GM19023 (cell line): ENCODE measurements around the gene VPS45.
A peak's percentile ranks its signal among the peaks of the same experiment; 100 is the strongest.
"Not testable (repeated sequence)": the region's sequence is repeated elsewhere in the genome, so short reads cannot be mapped to it uniquely, and the experiment has no call there.

Experiments
- ATAC-seq: cut with Tn5 transposase; IDR thresholded peaks from one replicate; pipeline ENCODE4 v1.9.1; 2021; ENCODE audit warnings: mild to moderate bottlenecking, moderate library complexity; ENCODE audit not compliant: unreplicated experiment

The VPS45 gene

GRCh38 chr1:150126811-150127210 is 59.2 kb downstream of the VPS45 start:
- no peak for ATAC-seq

- ATAC-seq, result no peak
These were observed 59.9 kb downstream of the VPS45 start for GRCh38 chr1:150127464-150127863.

DNA sequence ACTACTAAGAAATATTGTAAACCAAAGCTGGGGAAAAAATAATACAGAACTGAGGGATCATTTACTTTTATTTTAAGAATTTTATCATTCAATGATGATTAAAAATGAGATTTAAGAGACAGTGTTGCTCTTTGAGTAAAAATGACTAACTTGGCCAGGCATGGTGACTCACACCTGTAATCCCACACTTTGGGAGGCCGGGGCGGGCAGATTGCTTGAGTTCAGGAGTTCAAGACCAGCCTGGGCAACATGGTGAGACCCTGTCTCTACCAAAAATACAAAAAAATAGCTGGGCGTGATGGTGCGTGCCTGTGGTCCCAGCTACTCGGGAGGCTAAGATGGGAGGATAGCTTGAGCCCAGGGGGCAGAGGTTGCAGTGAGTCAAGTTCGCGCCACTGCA is 60.3 kb downstream of the VPS45 start:
- ATAC-seq, result no peak

DNA sequence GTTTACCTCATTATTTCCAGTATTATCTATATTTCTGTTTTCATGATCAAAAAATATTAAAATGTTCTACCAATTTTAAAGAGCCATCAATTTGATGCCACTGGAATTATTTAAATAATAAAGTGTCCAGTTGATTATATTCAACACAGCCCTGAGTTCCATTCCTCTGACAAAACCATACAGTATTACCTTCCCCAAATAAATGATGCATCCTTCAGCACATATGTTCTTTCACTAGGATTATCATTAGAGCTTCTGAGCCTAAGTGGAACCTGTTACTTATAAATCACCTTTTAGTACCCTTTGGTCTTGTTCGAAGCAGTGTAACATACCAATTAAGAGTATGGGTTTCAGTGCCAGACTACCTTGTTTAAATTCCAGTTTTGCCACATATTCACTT is 64.8 kb downstream of the VPS45 start:
- no peak for ATAC-seq

GRCh38 chr1:150134537-150134936 is 67.0 kb downstream of the VPS45 start:
- no peak for ATAC-seq

DNA sequence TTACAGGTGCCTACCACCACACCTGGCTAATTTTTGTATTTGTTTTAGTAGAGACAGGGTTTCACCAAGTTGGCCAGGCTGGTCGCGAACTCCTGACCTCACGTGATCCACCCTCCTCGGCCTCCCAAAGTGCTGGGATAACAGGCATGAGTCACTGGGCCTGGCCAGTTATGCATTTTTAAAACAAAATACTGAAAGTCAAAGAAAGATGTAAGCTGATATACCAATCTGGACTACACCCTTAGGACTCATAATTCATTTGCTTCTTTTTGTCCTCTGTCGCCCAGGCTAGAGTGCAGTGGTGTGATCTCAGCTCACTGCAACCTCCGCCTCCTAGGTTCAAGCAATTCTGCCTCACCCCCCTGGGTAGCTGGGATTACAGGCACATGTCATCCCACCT is 67.8 kb downstream of the VPS45 start:
- ATAC-seq, result not testable (repeated sequence)

DNA sequence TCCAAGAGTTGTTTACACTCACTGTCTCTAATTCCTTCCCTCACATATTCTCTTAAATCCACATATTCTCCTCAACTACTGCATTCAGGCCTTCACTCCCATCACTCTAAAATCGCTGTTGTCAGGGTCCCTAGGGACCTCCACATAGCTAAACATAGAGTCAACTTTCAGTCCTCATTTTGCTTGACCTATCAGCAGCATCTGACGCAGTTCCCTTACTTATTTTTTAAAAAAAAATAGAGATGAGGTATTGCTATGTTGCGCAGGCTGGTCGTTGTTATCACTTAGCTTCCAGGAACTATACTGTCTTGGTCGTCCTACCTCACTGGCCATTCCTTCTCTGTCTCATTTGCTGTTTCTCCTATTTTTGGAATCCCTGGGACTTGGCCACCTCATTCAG is 70.5 kb downstream of the VPS45 start:
- ATAC-seq, result no peak

DNA sequence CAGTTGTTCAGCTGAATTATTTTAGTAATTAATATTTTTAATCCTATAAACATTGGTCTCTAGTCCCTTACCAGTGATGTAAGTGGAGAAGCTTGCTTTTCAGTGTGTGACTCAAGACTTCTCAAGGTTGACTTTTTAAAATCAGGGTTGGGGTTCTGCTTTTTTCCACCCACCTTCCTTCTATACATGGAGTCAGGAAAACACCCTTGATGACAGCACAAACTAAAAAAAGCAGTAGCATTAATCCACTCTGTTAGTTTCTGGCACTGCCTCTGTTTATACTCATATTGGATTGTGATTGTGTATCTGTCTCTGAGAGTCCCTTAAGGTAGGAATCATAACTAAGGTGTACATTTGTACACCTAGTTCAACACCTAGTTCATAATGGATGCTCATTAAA is 73.9 kb downstream of the VPS45 start:
- no peak for ATAC-seq

DNA sequence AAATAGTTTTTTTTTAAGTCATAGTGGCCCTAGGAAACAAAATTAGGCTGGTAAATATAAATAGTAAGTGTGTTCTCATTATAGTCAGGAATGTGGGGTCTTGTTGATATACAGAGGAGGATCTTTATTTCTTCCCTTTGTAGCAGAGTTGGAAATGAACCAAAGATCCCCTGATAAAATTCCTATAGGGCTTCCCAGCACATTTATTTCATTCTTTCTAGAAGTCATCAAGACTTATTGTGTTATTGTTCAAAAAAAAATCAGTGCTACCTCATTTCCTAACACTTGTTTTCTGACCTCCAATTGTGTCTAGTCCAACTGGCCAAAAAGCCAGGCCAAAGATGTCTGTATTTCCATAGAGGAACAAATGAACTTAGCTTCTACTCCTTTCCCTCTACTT is 74.5 kb downstream of the VPS45 start:
- ATAC-seq, result no peak

DNA sequence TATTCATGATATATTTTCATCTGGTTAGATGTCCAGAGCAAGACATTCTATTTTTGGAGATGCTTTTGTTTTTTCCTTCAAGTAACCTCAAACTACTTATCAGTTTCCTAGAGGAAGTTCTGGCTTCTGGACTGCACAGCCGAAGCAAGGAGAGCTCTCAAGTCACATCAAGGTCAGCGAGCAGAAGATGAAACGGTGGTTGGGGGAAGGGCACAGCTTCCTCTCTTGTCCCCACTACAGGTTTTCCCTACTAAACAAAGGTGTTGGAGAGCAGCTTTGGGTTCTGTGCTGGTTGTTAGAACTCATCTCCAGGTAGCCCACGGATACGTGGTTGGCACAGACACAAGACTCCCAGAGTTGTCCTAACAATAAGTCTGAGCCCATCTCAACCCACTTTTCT is 77.0 kb downstream of the VPS45 start:
- ATAC-seq, result no peak

DNA sequence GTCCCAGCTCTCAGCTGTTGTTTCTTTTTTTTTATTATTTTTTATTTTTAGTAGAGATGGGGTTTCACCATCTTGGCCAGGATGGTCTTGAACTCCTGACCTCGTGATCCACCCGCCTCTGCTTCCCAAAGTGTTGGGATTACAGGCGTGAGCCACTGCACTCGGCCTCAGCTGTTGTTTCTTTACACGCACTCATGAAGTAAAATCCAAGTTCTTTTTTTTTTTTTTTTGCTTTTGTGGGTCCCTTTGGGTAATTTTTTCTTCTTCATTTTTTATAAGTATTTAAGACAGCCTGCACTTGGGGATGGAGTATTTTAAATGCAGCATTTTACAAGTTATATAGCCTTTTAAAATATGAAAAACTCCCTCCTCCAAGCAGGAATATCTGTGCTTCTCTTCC is 78.4 kb downstream of the VPS45 start:
- not testable (repeated sequence) for ATAC-seq

- no peak for ATAC-seq
These were observed 79.4 kb downstream of the VPS45 start for GRCh38 chr1:150146849-150147542.

DNA sequence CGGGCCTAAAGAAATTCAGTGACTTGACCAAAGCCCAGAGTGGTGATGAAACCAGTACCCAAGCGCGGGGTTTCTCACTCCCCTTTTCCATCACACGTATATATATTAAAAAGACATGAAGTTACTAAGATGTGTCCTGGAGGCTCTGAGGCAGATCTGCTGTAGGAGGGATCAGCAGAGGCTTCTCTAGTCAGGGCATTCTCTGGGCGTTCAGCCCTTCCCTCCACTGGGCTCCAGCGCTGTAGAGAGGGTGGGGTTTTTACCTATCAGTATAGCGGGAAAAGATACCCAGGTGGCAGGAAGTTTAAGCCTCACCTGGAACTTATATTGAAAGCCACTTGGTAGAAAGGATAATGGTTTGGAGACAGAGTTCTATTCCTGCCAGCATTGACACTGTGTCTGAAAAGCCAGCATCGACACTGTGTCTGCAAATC is 81.3 kb downstream of the VPS45 start:
- no peak for ATAC-seq

DNA sequence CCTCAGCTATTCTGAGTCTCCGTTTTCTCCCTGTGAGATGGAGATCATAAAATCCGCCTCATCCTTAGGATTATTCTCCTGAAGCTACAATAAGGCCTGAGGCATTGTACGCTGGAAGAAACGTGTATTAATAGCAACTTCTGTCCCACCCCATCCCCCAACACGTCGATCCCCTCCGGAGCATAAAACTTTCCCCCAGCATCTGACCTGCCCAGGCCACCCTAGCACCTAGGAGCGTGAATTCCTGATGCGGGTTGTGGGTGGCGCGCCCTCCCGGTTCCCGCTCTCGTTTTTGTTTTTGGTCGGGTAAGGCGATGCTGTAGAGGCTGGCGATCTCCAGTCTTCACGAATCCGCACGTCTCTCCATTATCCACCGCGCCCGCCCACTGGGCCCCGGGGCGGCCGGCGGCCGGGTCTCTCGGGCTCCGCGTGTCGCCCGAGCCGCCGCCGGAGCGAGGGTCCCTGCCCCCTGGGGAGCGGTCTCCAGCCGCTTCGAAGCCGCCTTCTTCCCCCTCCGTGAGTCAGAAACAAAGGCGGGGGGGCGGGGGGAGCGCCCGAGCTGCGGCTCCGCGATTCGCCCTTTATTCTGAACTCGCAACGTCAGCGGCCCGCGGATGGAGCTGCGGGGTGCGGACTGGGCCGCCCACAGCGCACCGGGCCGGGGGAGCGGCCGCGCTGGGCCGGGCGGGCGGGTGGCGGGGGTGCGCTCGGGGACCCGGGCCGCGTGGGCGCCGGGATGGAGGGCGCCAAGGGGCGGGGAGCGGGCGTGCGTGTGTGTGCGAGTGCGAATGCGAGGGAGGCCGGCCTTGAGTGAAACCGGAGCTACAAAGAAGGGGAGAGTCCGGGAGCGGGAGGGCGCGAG is 81.9 kb downstream of the VPS45 start, which contains the start of gene PLEKHO1:
Gene PLEKHO1 (plus strand): TSS at position 646 of the 862 bp plus-strand sequence. CDS start 342 bp downstream, outside the sequence.
- ATAC-seq, result peak; percentile 51

DNA sequence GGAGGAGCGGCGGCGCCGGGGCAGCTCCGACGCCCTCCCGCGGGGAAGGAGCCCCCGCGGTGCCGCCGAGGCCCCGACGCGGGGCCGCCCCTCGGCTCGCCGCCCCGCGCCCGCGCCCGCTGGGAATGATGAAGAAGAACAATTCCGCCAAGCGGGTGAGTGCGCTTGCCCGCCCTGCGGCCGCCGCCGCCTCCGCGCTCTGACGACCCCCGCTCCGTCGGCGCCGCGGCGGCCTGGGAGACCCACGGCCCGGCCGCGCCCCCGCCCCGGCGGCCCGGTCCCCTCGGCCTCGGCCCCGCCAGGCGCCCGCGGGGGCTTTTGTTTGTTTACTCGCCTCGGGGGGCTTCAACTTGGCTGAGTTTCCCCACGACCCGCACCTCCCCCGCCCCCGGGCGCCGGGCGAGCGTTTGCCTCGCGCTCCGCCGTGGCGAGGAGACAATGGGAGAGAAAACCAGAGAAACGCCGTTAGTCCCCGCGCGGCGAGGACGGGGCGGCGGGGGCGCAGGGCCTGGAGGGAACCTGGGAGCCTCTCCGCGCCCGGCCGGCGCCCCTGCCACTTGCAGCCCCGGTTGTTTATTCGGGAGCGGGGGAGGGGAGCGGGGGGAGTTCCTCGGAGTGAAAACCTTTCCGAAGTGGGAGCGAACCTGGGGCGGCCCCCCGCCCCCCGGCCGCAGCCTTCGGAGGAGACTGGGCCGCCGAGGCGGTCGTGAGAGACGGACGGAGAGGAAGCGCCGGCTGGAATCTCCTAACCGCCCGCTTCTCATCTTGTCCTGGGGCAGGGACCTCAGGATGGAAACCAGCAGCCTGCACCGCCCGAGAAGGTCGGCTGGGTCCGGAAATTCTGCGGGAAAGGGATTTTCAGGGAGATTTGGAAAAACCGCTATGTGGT is 82.8 kb downstream of the VPS45 start:
- ATAC-seq, result no peak

GRCh38 chr1:150151291-150152181 is 84.0 kb downstream of the VPS45 start:
- ATAC-seq, result no peak

DNA sequence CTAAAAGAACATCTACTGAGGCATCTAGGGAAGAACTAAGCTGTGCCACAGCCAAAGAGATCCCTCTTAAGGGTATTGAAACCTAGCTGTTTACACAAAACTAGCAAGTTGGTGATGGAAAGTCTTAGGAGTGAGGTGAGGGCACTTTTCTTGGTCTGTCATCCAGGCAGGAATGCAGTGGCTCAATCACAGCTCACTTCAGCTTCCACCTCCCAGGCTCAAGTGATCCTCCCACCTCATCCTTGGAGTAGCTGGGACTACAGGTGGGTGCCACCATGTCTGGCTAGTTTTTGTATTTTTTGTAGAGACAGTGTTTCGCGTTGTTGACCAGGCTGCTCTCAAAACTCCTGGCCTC is 84.6 kb downstream of the VPS45 start:
- ATAC-seq, result no peak

DNA sequence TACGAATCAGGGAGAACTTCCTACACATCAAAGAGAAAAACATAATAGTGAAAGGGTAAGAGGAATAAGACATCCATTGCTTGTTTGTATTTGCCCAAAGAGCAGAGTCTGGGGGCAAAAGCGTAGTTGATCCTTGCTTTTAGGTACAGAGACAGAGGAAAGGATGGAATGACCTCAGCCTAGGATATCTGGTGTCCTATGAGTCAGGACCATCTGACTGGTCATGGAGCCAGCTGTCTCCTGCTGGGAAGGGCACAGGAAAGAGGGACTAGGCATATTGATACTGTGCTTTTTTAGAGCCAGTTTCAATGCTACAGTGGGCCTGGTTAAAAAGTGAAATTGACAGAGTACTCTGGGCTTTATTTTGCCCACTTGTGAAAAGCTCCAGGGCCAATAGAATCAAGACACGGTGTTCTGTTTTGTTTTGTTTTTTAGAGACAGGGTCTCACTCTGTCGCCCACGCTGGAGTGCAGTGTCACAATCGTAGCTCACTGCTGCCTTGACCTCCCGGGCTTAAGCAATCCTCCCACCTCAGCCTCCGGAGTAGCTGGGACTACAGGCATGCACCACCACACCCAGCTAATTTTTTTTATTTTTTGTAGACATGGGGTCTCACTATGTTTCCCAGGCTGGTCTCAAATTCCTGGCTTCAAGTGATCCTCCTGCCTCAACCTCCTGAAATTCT is 85.3 kb downstream of the VPS45 start:
- ATAC-seq, result no peak

DNA sequence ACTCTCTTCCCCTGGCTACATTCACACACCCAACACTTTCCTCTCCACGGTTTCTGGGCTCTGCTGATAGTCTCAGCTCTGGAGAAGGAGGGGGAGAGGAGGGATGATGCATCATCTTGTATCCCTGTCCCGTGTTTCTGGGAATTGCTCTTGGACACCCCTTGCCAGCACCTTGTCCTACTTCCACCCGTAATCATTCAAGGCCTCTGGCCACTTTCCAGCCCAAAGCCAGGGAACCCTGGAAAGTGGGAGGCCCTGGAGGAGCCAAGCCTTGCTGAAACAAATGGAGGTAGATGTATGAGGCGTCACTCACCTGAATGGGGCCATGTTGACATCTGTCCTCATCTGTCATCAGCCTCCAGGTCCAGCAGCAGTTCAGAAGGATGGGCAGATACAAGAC is 86.6 kb downstream of the VPS45 start:
- no peak for ATAC-seq
